ENCODE results near the gene RBM10.
A peak's percentile ranks its signal among the peaks of the same experiment; 100 is the strongest.

RBM10 gene

DNA sequence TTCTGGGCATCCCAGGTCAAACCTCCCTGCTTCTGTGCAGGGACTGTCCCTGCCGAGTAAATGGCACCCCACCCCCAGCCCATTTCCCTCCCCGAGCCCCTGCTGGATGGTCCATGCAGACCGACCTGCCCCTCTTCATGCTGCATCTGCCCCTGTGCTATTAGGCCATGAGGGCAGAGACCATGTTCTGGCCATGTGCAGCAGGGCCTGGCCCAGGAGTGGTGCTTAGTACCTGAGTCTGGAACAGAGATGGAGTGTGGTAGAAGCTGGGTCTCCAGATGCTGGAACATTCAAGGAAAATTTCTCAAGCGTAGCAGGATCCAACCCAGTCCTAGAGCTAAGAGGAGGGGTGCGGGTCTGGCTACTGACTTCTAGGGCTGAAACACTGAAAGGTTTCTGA is 33.3 kb downstream of the RBM10 start:
- no peak for DNase-seq

DNA sequence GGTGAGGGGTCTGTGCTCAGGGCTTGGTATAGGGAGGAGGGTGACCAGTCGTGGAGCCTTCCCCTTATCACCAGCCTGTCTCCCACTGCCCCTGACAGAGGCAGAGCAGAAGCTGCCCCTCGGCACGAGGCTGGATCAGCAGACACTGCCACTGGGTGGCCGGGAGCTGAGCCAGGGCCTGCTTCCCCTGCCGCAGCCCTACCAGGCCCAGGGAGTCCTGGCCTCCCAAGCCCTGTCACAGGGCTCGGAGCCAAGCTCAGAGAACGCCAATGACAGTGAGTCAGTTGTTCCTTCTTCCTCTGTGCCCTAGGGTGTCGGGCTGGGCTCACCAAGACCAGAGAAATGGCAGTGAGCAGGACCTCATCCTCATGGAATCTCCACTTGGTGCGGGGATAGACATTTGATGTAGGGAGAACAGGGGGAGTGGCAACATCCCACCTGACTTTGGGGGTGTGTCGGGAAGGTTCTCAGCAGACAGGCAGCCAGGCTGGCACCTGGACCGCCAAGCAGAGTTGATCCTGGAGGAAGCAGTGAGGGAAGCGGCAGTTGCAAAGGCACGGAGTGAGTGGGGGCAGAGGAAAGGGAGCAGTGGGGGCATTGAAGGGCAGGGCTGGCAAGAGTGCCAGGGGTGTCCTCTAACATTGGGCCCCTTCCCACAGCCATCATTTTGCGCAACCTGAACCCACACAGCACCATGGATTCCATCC is 34.4 kb downstream of the RBM10 start:
- no peak for DNase-seq

- DNase-seq, result no peak
Measured at GRCh38 chrX:47179928-47180255, 34.9 kb downstream of the RBM10 start.

- DNase-seq, result no peak
Measured at GRCh38 chrX:47180346-47180745, 35.3 kb downstream of the RBM10 start.

GRCh38 chrX:47181301-47181700 is 36.3 kb downstream of the RBM10 start:
- DNase-seq, result no peak

DNA sequence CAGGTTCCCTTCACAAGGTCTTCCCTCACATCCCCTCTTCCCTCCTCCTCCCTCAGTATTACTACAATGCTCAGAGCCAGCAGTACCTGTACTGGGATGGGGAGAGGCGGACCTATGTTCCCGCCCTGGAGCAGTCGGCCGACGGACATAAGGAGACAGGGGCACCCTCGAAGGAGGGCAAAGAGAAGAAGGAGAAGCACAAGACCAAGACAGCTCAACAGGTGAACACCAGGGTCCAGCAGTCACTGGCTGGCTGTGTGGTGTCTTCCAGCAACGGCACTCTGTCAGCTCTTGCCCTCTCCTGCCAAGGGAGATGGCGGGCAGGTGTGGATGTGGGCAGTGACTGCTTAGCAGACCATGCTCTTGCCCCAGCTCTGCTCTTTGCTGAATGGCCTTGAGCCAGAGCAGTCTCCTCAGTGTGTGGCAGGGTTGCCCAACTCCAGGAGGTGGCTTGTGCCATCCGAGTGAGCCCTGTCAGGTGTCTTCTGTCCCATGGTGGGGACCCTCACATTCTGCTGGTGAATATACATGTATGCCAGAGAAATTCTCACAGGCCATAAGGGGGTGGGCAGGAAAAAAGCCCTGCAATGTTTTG is 37.2 kb downstream of the RBM10 start:
- DNase-seq, result no peak

- DNase-seq, result no peak
Measured at GRCh38 chrX:47184486-47184885, 39.5 kb downstream of the RBM10 start.

- DNase-seq, result no peak
Measured at GRCh38 chrX:47185241-47185640, 40.2 kb downstream of the RBM10 start.

- DNase-seq, result no peak
Measured at GRCh38 chrX:47186096-47186740, 41.2 kb downstream of the RBM10 start.

DNA sequence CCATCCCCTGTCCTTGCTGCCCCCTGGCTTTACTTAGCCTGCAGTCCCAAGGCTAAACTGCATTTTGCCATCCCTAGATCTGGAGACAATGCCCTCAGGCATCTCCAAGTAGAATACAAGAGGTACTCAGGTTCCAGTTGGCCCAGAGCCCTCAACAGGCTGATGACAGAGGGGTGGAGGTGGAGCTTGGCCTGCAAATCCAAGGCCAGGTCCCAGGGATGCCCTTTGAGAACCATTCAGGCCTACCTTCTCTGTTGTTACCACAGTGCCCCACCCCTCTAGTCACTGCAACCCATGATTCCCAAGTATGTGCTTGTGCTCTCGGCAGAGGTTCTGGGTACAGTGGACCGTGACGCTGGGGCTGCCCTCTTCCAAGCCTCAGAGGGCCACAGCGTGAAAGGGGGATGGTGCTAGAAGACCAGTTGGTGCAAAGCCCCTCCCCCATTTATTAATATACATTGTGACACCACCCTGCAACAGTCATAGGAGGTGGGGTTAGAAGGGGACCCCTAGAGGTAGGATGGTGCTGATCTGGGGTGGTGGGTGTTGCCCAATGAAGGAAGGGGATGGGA is 42.2 kb downstream of the RBM10 start:
- DNase-seq, result no peak

GRCh38 chrX:47189906-47190305 is 44.9 kb downstream of the RBM10 start:
- DNase-seq, result peak; percentile 26

DNA sequence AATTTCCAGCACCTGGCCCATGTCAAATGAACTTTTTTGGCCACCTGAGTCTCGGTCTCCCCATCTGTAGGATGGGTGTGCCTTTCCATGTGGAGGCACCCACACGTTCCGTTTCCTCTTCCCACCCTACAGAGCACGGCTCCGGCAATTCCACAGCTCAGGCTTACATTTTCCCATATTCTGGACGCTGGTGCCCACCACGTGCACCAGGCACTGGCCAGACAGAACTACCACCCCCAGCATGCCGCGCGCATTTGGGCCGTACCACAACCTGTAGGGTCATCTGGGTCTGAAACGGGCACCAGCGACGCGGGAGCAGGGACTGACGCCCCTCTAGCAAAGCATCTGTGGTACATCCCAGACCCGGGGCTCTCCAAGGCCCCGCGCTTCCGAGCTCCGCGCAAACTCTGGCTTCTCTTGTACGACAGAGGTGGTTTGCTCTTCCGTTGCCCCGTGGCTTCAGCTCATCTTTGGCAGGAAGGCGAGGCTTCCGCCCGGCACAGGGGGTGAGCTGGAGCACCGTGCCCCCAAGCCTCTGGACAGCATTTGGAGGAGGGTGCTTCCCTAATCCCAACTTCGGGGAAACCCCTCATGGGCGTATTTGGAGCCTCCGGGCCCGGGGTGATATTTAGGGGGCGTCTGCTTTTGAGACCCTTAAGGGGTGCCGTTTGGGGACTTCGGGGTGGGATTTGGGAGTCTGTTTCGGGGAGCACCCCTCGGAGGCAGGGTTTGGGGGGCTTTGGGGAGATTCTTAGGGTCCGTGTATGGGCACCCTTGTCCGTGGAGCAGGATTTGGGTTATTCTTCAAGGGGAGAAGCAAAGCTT is 45.6 kb downstream of the RBM10 start:
- peak; percentile 96 for DNase-seq

GRCh38 chrX:47191331-47191730 is 46.3 kb downstream of the RBM10 start:
- peak; percentile 62 for DNase-seq

- peak; percentile 91 for DNase-seq
Measured at GRCh38 chrX:47191806-47192401, 46.9 kb downstream of the RBM10 start.

DNA sequence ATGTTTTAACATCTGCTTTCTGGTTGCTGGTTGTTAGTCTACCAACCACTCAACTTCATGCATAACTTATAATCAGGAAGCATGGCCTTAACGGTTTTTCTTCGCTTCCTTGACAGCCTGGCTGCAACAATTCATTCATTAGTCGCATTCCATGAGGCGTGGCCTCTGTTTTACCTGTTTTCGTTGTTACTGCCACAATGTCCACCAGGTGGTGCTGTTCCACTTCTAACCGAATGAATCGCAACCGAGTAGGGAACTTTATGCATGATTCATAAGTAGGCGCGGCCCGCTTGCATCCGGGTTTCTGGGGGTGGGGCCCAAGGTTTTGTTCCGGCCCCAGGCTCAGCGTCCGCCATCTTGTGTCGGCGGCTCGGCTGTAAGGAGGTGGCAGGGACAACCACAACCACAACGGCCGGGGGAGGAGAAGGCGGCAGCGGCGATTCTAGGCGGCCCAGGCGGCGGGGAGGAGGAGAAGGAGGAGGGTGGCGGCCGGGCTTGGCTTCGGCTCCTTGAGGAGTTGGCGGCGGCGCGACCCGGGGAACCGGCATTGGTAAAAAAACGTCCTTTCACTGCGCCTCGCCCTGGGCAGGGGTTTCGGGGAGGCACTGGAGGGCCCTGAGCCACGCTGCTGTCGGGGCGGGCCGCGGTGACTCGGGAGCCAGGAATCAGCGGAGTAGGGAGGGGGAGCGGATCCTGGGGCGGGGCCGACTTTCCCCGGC is 48.6 kb downstream of the RBM10 start, which contains the start of gene UBA1:
TSS of gene UBA1 (plus strand) at position 355 of the 719 bp plus-strand sequence. CDS start 4,974 bp downstream, outside the sequence.
- peak; percentile 98 for DNase-seq

GRCh38 chrX:47194194-47194787 is 49.3 kb downstream of the RBM10 start:
- no peak for DNase-seq

GRCh38 chrX:47196098-47196497 is 51.1 kb downstream of the RBM10 start:
- no peak for DNase-seq

DNA sequence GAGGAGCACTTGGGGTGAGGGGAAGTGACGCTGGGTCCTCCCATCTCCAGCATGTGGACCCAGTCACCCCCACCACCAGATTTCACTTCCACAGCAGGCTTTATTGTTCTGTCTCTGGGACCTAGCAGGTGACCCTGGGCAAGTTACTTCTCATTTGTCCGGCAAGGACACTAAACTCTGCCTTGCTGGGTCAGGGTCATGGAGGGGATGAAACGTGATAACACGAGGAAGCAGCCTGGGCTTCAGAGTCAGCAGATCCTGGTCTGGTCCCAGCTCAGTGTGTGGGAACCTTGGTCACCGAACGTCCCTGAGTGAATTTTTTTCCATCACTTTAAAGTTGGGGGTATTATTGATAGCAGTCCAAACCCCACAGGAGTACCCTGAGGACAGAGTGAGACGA is 52.5 kb downstream of the RBM10 start:
- DNase-seq, result no peak

- DNase-seq, result no peak
Measured at GRCh38 chrX:47198026-47198686, 53.1 kb downstream of the RBM10 start.

DNA sequence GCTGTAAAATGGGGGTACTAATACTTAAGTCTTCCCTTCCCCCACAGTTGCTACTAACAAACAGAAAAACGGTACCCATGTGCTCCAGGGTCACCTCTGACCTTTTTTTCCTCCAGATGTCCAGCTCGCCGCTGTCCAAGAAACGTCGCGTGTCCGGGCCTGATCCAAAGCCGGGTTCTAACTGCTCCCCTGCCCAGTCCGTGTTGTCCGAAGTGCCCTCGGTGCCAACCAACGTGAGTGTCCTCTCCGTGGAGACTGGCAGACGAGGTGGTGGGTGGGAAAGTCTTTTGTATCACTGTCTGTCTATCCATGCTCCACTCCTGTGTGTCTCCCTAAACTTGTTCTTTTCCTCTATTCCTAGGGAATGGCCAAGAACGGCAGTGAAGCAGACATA is 53.7 kb downstream of the RBM10 start:
- DNase-seq, result no peak

DNA sequence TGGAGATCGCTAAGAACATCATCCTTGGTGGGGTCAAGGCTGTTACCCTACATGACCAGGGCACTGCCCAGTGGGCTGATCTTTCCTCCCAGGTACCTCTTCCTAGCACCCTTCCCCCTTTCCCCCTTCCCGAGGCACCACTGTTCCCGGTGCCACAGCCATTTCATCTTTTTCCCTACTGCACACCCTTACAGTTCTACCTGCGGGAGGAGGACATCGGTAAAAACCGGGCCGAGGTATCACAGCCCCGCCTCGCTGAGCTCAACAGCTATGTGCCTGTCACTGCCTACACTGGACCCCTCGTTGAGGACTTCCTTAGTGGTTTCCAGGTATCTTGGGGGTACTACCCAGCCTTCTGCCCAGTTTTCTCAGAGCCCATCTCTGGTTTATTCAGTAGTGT is 54.3 kb downstream of the RBM10 start:
- no peak for DNase-seq

Data from NCI-H82 (cell line).